Karpas-422 (cell line): Measurements from ENCODE around the gene GAMT. TPM values are rescaled to one million over a fixed set of nuclear protein-coding genes. Genes with fewer than 3 reads are reported as not detected.

Source experiments
- DNase-seq: peaks from one replicate; pipeline ENCODE4 v3.0.0-alpha.2; 2015
- H2AFZ ChIP-seq: fragments of 200-600 bp; sonication (generic); 2 replicates; pipeline ENCODE4 v1.6.1; 2014; ENCODE audit warnings: antibody characterized with exemption, low read length, mixed read lengths
- H3K27ac ChIP-seq: fragments of 200-600 bp; sonication (generic); 2 replicates; pipeline ENCODE4 v1.5.1; 2014; ENCODE audit warnings: mild to moderate bottlenecking, low read length, moderate library complexity
- H3K27me3 ChIP-seq: fragments of 200-600 bp; sonication (generic); 2 replicates; pipeline ENCODE4 v1.6.1; 2014; ENCODE audit warnings: low read length, mixed read lengths
- H3K36me3 ChIP-seq: fragments of 200-600 bp; sonication (generic); 2 replicates; pipeline ENCODE4 v1.6.1; 2014; ENCODE audit warnings: low read length, mixed read lengths; ENCODE audit not compliant: insufficient read depth
- H3K4me1 ChIP-seq: fragments of 200-600 bp; sonication (generic); 2 replicates; pipeline ENCODE4 v1.6.1; 2014; ENCODE audit warnings: mild to moderate bottlenecking, low read length, mixed read lengths
- H3K4me2 ChIP-seq: fragments of 200-600 bp; sonication (generic); 2 replicates; pipeline ENCODE4 v1.6.1; 2014; ENCODE audit warnings: low read length, low read depth, mild to moderate bottlenecking; ENCODE audit not compliant: poor library complexity, severe bottlenecking
- H3K4me3 ChIP-seq: fragments of 200-600 bp; sonication (generic); 2 replicates; pipeline ENCODE4 v1.5.1; 2014; ENCODE audit warnings: mild to moderate bottlenecking, antibody characterized with exemption, low read length, mixed read lengths
- H3K79me2 ChIP-seq: fragments of 200-600 bp; sonication (generic); 2 replicates; pipeline ENCODE4 v1.6.1; 2014; ENCODE audit warnings: mild to moderate bottlenecking, low read length, mixed read lengths
- H3K9ac ChIP-seq: fragments of 200-600 bp; sonication (generic); 2 replicates; pipeline ENCODE4 v1.6.0; 2014; ENCODE audit warnings: low read length
- H3K9me2 ChIP-seq: fragments of 200-600 bp; sonication (generic), shearing (Covaris generic); replicated peaks from 2 replicates; pipeline ENCODE4 v1.6.0; 2014; ENCODE audit warnings: mild to moderate bottlenecking, low read length, moderate library complexity; ENCODE audit not compliant: insufficient read depth
- H3K9me3 ChIP-seq: fragments of 300-700, 200-600 bp; sonication (generic); 2 replicates; pipeline ENCODE4 v1.6.1; 2014; ENCODE audit warnings: low read length, mixed read lengths
- H4K20me1 ChIP-seq: fragments of 200-600 bp; sonication (generic); 2 replicates; pipeline ENCODE4 v1.6.1; 2014; ENCODE audit warnings: mild to moderate bottlenecking, antibody characterized with exemption, low read length, low read depth; ENCODE audit not compliant: insufficient read depth
- total RNA-seq: library from RNA; depleted of rRNA; stranded (reverse); fragments of >200 nt; shearing (Covaris generic); gene quantifications from 2 replicates; pipeline ENCODE4 v1.2.3, GENCODE V29; 2014; ENCODE audit warnings: low replicate concordance

Gene GAMT
- total RNA-seq, 1 experiment from 2014 or later = 63.7 TPM

- H3K9me3 ChIP-seq = no peaks in the 10 kb centered on the region
- DNase-seq = no peak
- H2AFZ ChIP-seq = no peak overlapping the region
- no peaks in the 10 kb centered on the region for H4K20me1 ChIP-seq
- no peaks in the 10 kb centered on the region for H3K79me2 ChIP-seq
- no peak overlapping the region for H3K4me2 ChIP-seq
- no peaks in the 10 kb centered on the region for H3K4me1 ChIP-seq
- H3K9me2 ChIP-seq = no peaks in the 10 kb centered on the region
- H3K27ac ChIP-seq = no peak overlapping the region
- H3K27me3 ChIP-seq = no peaks in the 10 kb centered on the region
- no peak overlapping the region for H3K4me3 ChIP-seq
- no peak overlapping the region for H3K9ac ChIP-seq
- H3K36me3 ChIP-seq = 0 out of 2 replicates have a peak, but pooled peaks cover 4% of the 10 kb centered on the region
These were observed 24.0 kb downstream of the GAMT start for GRCh38 chr19:1377176-1377964.

DNA sequence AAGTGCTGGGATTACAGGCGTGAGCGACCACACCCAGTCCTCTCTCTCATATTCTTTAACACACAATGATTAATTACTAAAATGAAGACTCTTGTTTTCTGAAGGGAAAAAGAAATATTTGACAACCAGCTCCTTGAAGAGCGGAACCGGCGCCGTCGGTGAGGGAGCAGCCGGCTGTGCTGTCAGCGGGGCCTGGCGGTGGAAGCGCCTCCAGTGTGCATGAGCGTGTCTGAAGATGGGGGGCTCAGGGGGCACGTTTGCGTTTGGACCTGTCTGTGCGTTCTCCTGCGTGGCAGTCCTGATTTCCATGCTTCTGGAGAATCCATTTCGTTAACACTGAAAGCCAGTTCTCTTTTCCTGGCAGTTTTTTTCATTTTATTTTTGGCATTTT lies 24.9 kb downstream of the GAMT start:
- H3K27ac ChIP-seq = no peak overlapping the region
- no peaks in the 10 kb centered on the region for H3K27me3 ChIP-seq
- H3K4me3 ChIP-seq = no peak overlapping the region
- H4K20me1 ChIP-seq = no peaks in the 10 kb centered on the region
- no peak overlapping the region for H3K9ac ChIP-seq
- no peaks in the 10 kb centered on the region for H3K79me2 ChIP-seq
- DNase-seq = no peak
- H3K9me3 ChIP-seq = no peaks in the 10 kb centered on the region
- H3K4me1 ChIP-seq = no peaks in the 10 kb centered on the region
- no peak overlapping the region for H3K4me2 ChIP-seq
- no peak overlapping the region for H2AFZ ChIP-seq
- 0 out of 2 replicates have a peak, but pooled peaks cover 4% of the 10 kb centered on the region for H3K36me3 ChIP-seq
- H3K9me2 ChIP-seq = no peaks in the 10 kb centered on the region

DNA sequence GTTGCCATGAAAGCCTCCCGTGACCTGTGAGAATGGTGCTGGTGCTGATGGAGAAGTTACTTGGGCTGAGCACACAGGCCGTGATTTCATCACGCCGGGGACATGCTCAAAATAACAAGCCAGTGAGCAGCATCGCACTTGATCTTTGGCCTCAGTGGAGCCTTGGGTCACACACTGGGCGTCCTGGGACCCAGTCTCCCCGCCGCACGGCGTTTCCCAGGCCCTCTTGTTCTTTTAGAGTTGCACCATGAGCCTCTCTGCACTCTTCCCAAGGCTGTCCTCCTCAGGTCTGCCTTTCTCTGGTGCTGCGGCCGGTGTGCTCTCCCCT lies 27.1 kb downstream of the GAMT start:
- Histone ChIP-seq H3K9ac (no peak overlapping the region), H3K9me3 (no peaks in the 10 kb centered on the region)

GRCh38 chr19:1373534-1374249 lies 27.6 kb downstream of the GAMT start:
- Histone ChIP-seq H3K36me3 (0 out of 2 replicates have a peak, but pooled peaks cover 4% of the 10 kb centered on the region), H3K4me1 (no peaks in the 10 kb centered on the region)

More for the DNA sequence above, 27.1 kb downstream of the GAMT start:
- Histone ChIP-seq H3K4me3 (no peak overlapping the region), H3K27me3 (no peaks in the 10 kb centered on the region), H2AFZ (no peak overlapping the region), H3K27ac (no peak overlapping the region), H3K79me2 (no peaks in the 10 kb centered on the region), H3K4me1 (no peaks in the 10 kb centered on the region), H3K4me2 (no peak overlapping the region), H3K36me3 (0 out of 2 replicates have a peak, but pooled peaks cover 4% of the 10 kb centered on the region), H3K9me2 (no peaks in the 10 kb centered on the region), H4K20me1 (no peaks in the 10 kb centered on the region)
- DNase-seq = no peak

DNA sequence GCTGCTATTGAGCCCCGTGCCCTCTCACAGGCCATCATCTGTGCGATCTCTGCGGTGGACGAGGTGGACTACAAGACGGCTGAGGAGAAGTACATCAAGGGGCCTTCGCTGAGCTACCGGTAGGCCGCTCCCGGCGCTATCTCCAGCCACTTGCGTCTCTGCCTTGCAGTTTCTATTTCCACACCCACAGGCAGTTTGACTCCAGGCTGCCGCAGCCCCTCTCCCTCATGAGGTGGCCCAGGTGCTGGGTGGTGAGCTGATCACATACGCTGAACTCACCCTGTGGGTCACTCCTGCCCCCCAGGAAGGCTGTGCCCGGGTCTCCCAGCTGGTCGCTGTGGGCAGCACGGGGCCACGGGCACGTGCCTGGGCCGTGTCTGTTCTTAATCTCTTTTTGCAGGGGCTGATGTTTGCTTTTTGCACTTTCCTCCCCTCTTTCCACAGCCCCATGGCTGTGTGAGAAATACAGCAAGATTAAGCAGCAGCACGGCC lies 28.3 kb downstream of the GAMT start:
- H3K36me3 ChIP-seq = 0 out of 2 replicates have a peak, but pooled peaks cover 4% of the 10 kb centered on the region
- H2AFZ ChIP-seq = no peak overlapping the region
- no peaks in the 10 kb centered on the region for H3K4me1 ChIP-seq
- H3K79me2 ChIP-seq = no peaks in the 10 kb centered on the region
- no peak overlapping the region for H3K4me2 ChIP-seq
- no peak overlapping the region for H3K4me3 ChIP-seq
- no peaks in the 10 kb centered on the region for H3K9me2 ChIP-seq
- H4K20me1 ChIP-seq = no peaks in the 10 kb centered on the region
- DNase-seq = no peak
- no peaks in the 10 kb centered on the region for H3K9me3 ChIP-seq
- no peak overlapping the region for H3K9ac ChIP-seq
- H3K27ac ChIP-seq = no peak overlapping the region
- H3K27me3 ChIP-seq = no peaks in the 10 kb centered on the region

More at GRCh38 chr19:1373534-1374249, 27.6 kb downstream of the GAMT start:
- Histone ChIP-seq H3K9ac (no peak overlapping the region), H3K9me2 (no peaks in the 10 kb centered on the region), H4K20me1 (no peaks in the 10 kb centered on the region), H3K27me3 (no peaks in the 10 kb centered on the region), H3K27ac (no peak overlapping the region), H3K9me3 (no peaks in the 10 kb centered on the region), H3K79me2 (no peaks in the 10 kb centered on the region), H3K4me2 (no peak overlapping the region), H2AFZ (no peak overlapping the region), H3K4me3 (no peak overlapping the region)
- no peak for DNase-seq

DNA sequence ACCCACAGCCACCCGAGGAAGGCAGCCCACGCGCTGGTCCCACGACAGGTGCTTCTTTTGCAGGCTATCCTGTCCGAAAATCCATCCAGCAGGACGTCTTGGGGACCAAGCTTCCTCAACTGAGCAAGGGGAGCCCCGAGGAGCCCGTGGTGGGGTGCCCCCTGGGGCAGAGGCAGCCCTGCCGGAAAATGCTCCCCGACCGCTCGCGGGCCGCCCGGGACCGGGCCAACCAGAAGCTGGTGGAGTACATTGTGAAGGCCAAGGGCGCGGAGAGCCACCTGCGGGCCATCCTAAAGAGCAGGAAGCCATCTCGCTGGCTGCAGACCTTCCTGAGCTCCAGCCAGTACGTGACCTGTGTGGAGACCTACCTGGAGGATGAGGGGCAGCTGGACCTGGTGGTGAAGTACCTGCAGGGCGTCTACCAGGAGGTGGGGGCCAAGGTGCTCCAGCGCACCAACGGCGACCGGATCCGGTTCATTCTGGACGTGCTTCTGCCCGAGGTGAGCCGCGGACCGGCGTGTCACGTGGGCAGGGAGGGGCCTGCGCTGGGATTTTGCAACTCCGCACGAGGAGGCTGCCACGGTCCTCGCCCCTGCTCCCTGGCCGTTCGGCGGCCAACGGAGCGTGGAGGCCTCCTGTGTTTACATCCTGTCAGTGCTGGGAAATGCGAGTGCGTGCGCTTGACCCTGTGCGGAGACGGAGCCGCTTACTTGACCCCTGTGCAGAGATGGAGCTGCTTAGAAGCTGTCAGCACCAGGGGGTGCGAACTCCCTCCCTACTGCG lies 30.6 kb downstream of the GAMT start:
- Histone ChIP-seq H3K4me2 (no peak overlapping the region), H2AFZ (no peak overlapping the region), H3K9me2 (no peaks in the 10 kb centered on the region), H3K9me3 (no peaks in the 10 kb centered on the region), H3K4me3 (no peak overlapping the region), H3K27ac (no peak overlapping the region), H3K27me3 (no peaks in the 10 kb centered on the region), H3K9ac (no peak overlapping the region), H4K20me1 (no peaks in the 10 kb centered on the region), H3K36me3 (0 out of 2 replicates have a peak, but pooled peaks cover 4% of the 10 kb centered on the region), H3K4me1 (no peaks in the 10 kb centered on the region), H3K79me2 (no peaks in the 10 kb centered on the region)
- no peak for DNase-seq

DNA sequence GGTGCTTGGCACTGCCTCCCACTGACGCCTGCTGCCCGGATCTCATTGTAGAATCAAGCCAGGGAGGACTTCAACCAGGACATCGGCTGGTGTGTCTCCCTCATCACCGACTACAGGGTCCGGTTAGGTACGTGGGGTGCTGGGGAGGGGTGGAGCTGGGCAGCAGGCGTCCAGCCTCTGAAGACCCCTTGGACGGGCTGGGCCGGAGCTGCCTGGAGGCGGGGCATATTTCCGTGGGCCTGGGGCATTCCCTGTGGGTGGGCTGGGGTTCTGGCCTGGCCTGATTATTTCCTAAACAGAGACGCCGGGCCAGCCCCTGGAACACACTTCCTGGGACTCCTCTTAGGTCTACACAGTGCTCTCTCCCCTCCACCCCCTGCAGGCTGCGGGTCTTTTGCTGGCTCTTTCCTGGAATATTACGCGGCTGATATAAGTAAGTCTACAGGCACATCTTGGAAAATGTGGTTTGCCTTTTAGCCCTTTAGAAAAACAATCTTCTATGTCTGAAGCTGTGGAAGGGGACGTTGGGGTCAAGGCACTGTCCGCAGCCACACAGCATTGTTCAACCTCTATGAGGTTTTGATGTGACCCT lies 32.0 kb downstream of the GAMT start:
- H4K20me1 ChIP-seq = no peaks in the 10 kb centered on the region
- DNase-seq = no peak
- no peaks in the 10 kb centered on the region for H3K79me2 ChIP-seq
- H3K4me2 ChIP-seq = no peak overlapping the region
- H3K36me3 ChIP-seq = 0 out of 2 replicates have a peak, but pooled peaks cover 4% of the 10 kb centered on the region
- H3K4me1 ChIP-seq = no peaks in the 10 kb centered on the region
- no peak overlapping the region for H3K9ac ChIP-seq
- H3K9me3 ChIP-seq = no peaks in the 10 kb centered on the region
- H3K4me3 ChIP-seq = no peak overlapping the region
- no peaks in the 10 kb centered on the region for H3K27me3 ChIP-seq
- H2AFZ ChIP-seq = no peak overlapping the region
- H3K9me2 ChIP-seq = no peaks in the 10 kb centered on the region
- no peak overlapping the region for H3K27ac ChIP-seq
